Smooth muscle cell (in vitro differentiated cells): ENCODE results near the gene CFAP57. TPM values are rescaled to one million over a fixed set of nuclear protein-coding genes. Genes with fewer than 3 reads are reported as not detected.

Experiments
- DNase-seq: peaks from one replicate; lab custom pipeline; 2025; ENCODE audit not compliant: unreplicated experiment; lab: John Stamatoyannopoulos, UW
- H2AFZ ChIP-seq: fragments of 200-600 bp; sonication (generic); 2 replicates; pipeline ENCODE4 v1.6.0; 2016; ENCODE audit warnings: antibody characterized with exemption, low read depth, mild to moderate bottlenecking
- H3F3A ChIP-seq: fragments of 200-600 bp; sonication (generic); 2 replicates; pipeline ENCODE4 v1.6.0; 2017; ENCODE audit warnings: antibody characterized with exemption, low read depth
- H3K27ac ChIP-seq: fragments of 200-600 bp; sonication (generic); 2 replicates; pipeline ENCODE4 v1.5.1; 2016; ENCODE audit warnings: low read depth, mild to moderate bottlenecking
- H3K27me3 ChIP-seq: fragments of 200-600 bp; sonication (generic); 2 replicates; pipeline ENCODE4 v1.6.1; 2016; ENCODE audit warnings: low read depth, mild to moderate bottlenecking
- H3K36me3 ChIP-seq: fragments of 200-600 bp; sonication (generic); 2 replicates; pipeline ENCODE4 v1.5.1; 2016; ENCODE audit warnings: low read depth
- H3K4me1 ChIP-seq: fragments of 200-600 bp; sonication (generic); 2 replicates; pipeline ENCODE4 v1.5.1; 2016; ENCODE audit warnings: low read depth
- H3K4me2 ChIP-seq: fragments of 200-600 bp; sonication (generic); 2 replicates; pipeline ENCODE4 v1.6.0; 2016; ENCODE audit warnings: mild to moderate bottlenecking
- H3K4me3 ChIP-seq: fragments of 200-600 bp; sonication (generic); 2 replicates; pipeline ENCODE4 v1.5.1; 2016; ENCODE audit warnings: mild to moderate bottlenecking
- H3K79me2 ChIP-seq: fragments of 200-600 bp; sonication (generic); 2 replicates; pipeline ENCODE4 v1.6.0; 2016; ENCODE audit warnings: low read depth, mild to moderate bottlenecking
- H3K9ac ChIP-seq: fragments of 200-600 bp; sonication (generic); 2 replicates; pipeline ENCODE4 v1.6.0; 2016; ENCODE audit warnings: low read depth
- H3K9me3 ChIP-seq: fragments of 200-600 bp; sonication (generic); replicated peaks from 2 replicates; pipeline ENCODE4 v1.5.1; 2016; ENCODE audit warnings: low read depth
- H4K20me1 ChIP-seq: fragments of 200-600 bp; sonication (generic); 2 replicates; pipeline ENCODE4 v1.6.0; 2016; ENCODE audit warnings: low read depth
- WGBS: methylation state at CpG from one replicate; pipeline ENCODE4 v1.1.7; 2016; ENCODE audit warnings: low lambda C conversion rate; 5-methylcytosine and 5-hydroxymethylcytosine counted together
- polyA plus RNA-seq: library from polyadenylated mRNA; unstranded; fragments of >200 nt; fragmentation: Nextera tagmentation; extraction: Ambion mirVana; gene quantifications from 2 replicates; pipeline ENCODE4 v1.2.1, GENCODE V29; 2016
- total RNA-seq: library from RNA; depleted of rRNA; stranded (reverse); fragments of >200 nt; gene quantifications from 2 replicates; pipeline ENCODE4 v1.2.3, GENCODE V29; 2014
- TF ChIP-seq, protein P1 (sequence below): fragments of 200-600 bp; sonication (generic); IDR thresholded peaks from 2 replicates; pipeline ENCODE4 v1.5.1; 2017; ENCODE audit warnings: borderline replicate concordance, mild to moderate bottlenecking, antibody characterized with exemption; ENCODE audit not compliant: insufficient read depth, poor library complexity, severe bottlenecking

The CFAP57 gene
- total and polyA plus RNA-seq, 2 experiments from 2014 or later, result 0.22 TPM; not detected in 1

DNA sequence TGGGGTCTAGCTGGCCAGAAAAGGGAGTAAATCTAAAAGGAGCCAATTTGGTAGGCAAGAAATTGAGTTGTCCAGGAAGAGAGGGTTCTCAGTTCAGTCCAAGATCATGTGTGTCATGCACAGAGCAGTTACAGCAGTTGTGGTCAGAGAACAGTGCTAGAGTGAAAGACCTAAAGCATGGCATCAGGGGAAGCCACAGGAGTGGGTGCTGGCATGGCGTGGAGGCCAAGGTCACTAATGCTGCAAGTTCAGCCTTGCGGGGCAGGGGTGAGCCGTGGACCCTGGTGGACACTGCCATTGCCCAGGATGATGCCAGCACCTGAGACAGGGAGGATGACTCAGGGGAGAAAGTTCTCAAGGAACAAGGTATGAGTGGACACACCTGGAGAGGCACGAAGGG, 81.0 kb downstream of the CFAP57 start:
- no peaks in the 10 kb centered on the region for H3F3A ChIP-seq
- DNase-seq, result no peak
- 89% methylated on average over 4 of the region's 4 CpGs for WGBS
- H4K20me1 ChIP-seq, result no peaks in the 10 kb centered on the region
- no peaks in the 10 kb centered on the region for H3K4me1 ChIP-seq
- no peak overlapping the region for H3K27ac ChIP-seq
- H3K9ac ChIP-seq, result no peak overlapping the region
- no peak overlapping the region for H3K4me2 ChIP-seq
- no peaks in the 10 kb centered on the region for H3K9me3 ChIP-seq
- H2AFZ ChIP-seq, result no peak overlapping the region
- no peaks in the 10 kb centered on the region for H3K79me2 ChIP-seq
- TF ChIP-seq, protein P1, sequence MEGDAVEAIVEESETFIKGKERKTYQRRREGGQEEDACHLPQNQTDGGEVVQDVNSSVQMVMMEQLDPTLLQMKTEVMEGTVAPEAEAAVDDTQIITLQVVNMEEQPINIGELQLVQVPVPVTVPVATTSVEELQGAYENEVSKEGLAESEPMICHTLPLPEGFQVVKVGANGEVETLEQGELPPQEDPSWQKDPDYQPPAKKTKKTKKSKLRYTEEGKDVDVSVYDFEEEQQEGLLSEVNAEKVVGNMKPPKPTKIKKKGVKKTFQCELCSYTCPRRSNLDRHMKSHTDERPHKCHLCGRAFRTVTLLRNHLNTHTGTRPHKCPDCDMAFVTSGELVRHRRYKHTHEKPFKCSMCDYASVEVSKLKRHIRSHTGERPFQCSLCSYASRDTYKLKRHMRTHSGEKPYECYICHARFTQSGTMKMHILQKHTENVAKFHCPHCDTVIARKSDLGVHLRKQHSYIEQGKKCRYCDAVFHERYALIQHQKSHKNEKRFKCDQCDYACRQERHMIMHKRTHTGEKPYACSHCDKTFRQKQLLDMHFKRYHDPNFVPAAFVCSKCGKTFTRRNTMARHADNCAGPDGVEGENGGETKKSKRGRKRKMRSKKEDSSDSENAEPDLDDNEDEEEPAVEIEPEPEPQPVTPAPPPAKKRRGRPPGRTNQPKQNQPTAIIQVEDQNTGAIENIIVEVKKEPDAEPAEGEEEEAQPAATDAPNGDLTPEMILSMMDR, result no peak
- H3K27me3 ChIP-seq, result no peaks in the 10 kb centered on the region
- no peaks in the 10 kb centered on the region for H3K36me3 ChIP-seq
- no peak overlapping the region for H3K4me3 ChIP-seq

DNA sequence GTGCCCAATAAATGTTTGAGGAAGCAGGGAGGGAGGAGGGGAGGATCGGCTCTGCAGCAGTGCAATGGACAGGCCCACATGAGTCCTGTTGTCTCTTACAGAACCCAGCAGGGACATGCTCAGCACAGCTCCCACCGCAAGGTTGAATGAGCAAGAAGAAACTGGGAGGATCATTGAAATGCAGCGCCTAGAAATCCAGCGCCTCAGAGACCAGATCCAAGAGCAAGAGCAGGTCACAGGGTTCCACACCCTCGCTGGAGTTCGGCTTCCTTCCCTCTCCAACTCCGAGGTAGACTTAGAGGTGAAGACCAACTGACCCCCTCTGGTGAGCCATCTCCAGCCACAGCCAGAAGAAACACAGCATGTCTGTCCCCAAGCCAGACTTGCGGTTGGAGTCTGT, 81.7 kb downstream of the CFAP57 start:
- Histone ChIP-seq H3K27ac (no peak overlapping the region), H3K36me3 (no peaks in the 10 kb centered on the region), H3K4me3 (no peak overlapping the region), H3K4me2 (no peak overlapping the region), H4K20me1 (no peaks in the 10 kb centered on the region), H3K9ac (no peak overlapping the region), H3F3A (no peaks in the 10 kb centered on the region), H3K4me1 (no peaks in the 10 kb centered on the region), H3K9me3 (no peaks in the 10 kb centered on the region), H2AFZ (no peak overlapping the region), H3K79me2 (no peaks in the 10 kb centered on the region), H3K27me3 (no peaks in the 10 kb centered on the region)
- no peak for DNase-seq
- 92% methylated on average over 8 of the region's 8 CpGs for WGBS
- TF ChIP-seq, protein P1, result no peak

DNA sequence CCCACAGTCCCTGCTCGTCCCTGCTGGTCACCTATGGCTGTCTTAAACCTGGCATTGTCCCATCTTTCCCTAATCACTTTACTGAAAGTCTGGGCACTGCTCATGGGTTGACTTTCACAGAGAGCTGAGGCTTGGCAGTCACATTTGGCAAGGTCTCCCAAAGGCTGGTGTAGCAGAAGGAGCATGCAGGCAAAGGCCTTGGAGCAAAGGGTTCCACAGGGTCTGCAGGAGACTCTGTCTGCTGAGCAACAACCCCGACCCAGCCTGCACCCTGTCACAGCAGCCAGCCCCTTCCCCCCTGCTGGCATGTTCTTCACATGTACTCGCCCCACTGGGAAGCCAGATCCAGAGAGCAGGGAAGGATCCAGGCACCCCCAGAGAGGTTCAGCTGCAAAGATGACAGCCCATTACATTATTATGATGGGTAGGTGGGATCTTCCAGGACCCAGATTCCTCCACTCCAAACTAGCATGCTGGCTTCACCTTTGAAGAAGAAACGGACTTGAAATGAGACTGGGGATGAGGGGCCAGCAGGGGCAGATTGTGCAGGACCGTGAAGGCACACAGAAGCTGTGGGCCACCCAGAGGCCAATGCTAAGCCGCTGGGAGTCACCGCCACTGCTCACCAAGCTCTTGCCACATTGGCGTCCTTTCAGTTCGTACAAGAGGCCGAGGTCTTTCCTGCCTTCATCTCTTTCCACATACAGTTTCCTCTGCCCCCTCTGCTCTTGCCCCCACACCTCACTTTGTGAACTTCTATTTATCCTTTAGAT, 83.5 kb downstream of the CFAP57 start:
- Histone ChIP-seq H3F3A (no peaks in the 10 kb centered on the region), H2AFZ (no peak overlapping the region), H3K4me1 (no peaks in the 10 kb centered on the region), H4K20me1 (no peaks in the 10 kb centered on the region), H3K4me3 (no peak overlapping the region), H3K4me2 (no peak overlapping the region), H3K27me3 (no peaks in the 10 kb centered on the region), H3K79me2 (no peaks in the 10 kb centered on the region), H3K27ac (no peak overlapping the region), H3K36me3 (no peaks in the 10 kb centered on the region), H3K9me3 (no peaks in the 10 kb centered on the region), H3K9ac (no peak overlapping the region)
- WGBS, result 84% methylated on average over 10 of the region's 10 CpGs
- TF ChIP-seq, protein P1, result no peak
- DNase-seq, result no peak
